SK-N-DZ (cell line): ENCODE results near the gene RHOT1.

Experiments used
- DNase-seq: peaks from one replicate; pipeline ENCODE4 v3.0.0-alpha.2; 2015; ENCODE audit warnings: low spot score
- small RNA-seq, 2 experiments: library from RNA; depleted of rRNA; stranded (forward); fragments of <200 nt; gene quantifications; one replicate each; pipeline ENCODE3, GENCODE V24; 2014

The RHOT1 gene

DNA sequence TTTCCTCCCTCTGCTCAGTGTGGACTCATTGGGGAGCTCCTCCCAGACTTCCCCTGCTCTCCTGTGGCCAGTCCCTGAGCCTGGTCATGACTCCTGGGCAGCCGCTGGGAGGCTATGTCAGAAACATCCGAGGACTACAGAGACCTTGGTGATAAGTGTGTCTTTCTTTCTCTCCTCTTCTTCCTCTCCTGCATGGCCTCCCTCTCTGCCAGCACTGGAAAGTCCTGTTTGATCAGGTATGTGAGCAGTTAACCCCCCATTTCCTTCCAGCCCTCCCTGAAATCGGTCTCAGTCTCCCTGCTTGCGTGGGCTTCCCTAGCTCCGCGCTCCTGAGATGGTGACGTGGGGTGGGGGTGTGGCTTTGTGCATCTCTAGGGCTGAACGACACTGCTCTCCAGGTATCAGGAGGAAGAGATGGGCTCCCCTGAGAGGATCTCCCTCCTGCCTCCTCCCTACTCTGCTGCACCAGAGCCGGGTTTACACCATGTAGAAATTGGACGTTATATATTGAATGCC, 125.4 kb downstream of the RHOT1 start:
- no peak for DNase-seq

DNA sequence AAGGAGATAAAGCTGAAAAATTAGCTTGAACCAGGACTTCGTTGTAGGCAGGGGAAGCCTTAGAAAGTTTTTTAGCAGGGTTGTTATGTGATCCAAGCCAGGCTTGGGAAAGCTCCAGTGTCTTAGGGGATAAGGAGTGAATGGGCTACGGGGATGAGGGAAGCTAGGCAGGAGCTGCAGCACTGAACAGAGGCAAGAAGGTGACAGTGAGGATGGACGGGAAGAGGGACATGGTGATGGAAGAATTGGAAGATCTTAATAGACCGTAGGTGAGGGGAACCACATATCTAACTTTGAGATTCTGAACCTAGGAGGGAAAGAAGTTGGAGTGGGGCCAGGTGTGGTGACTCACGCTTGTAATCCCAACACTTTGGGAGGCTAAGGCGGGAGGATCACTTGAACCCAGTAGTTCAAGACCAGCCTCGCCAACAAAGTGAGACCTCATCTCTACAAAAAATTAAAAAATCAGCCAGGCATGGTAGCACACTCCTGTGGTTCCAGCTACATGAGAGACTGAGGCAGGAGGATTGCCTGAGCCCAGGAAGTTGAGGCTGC, 126.5 kb downstream of the RHOT1 start:
- DNase-seq = no peak

- DNase-seq = no peak
Measured at GRCh38 chr17:32269377-32269776, 127.1 kb downstream of the RHOT1 start.

GRCh38 chr17:32271844-32272243, 129.5 kb downstream of the RHOT1 start:
- no peak for DNase-seq

- no peak for DNase-seq
Measured at GRCh38 chr17:32274101-32274500, 131.8 kb downstream of the RHOT1 start.

DNA sequence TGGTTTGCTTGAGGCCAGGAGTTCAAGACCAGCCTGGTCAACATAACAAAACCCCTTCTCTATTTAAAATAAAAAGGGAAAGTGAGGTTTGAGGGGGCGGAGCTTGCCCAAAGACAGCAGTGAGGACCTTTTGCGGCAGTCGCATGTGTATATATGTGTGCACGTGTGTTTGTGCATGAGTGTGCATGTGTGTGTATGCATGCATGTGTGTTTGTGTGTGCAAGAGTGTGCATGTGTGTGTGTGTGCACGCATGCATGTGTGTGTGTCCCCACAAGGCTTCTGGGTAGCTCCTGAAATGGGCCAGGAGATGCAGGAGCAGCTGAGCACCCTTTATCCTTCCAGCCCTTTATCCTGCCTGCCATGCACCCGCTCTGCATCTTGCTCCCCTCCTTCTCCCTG, 132.3 kb downstream of the RHOT1 start:
- DNase-seq = no peak

Small RNA genes lying within 50 kb of the gene (small RNA-seq; reads per million reads assigned to genes)
- gene UBL5P2 = 0.03 to 0.44 reads per million in 2 experiments
